ENCODE results near the gene ECEL1.
"Not testable (repeated sequence)": the region's sequence is repeated elsewhere in the genome, so short reads cannot be mapped to it uniquely, and the experiment has no call there.

GRCh38 chr2:232433622-232434021, 54.0 kb downstream of the ECEL1 start:
- not testable (repeated sequence) for TF ChIP-seq POLR2A, TAF1, SPI1, POLR2AphosphoS5 (IDR thresholded peaks at IDR 0.05; ENCODE audit: low read depth, low read length)

Measured in GM12891 (cell line).